H9 (cell line): ENCODE measurements around the gene CDCA7L. TPM values are rescaled to one million over a fixed set of nuclear protein-coding genes. Genes with fewer than 3 reads are reported as not detected.

Experiments used
- DNase-seq: peaks from one replicate; pipeline ENCODE4 v3.0.0-alpha.2; 2017
- H2AFZ ChIP-seq: one replicate; pipeline ENCODE4 v1.6.1; 2013; ENCODE audit warnings: mild to moderate bottlenecking, low read length, control low read depth, moderate library complexity
- H2AK5ac ChIP-seq: 2 replicates; pipeline ENCODE4 v1.6.1; 2013; ENCODE audit warnings: low read length, control low read depth, mixed read lengths; ENCODE audit not compliant: insufficient read length
- H2BK120ac ChIP-seq: one replicate; pipeline ENCODE4 v1.6.1; 2013; ENCODE audit warnings: low read depth, mild to moderate bottlenecking, low read length, control low read depth, inconsistent platforms; ENCODE audit not compliant: poor library complexity, severe bottlenecking
- H2BK12ac ChIP-seq: 2 replicates; pipeline ENCODE4 v1.6.1; 2013; ENCODE audit warnings: low read length, control low read depth, mixed read lengths, low read depth; ENCODE audit not compliant: insufficient read length
- H2BK15ac ChIP-seq: 2 replicates; pipeline ENCODE4 v1.6.1; 2013; ENCODE audit warnings: low read depth, low read length, control low read depth
- H2BK20ac ChIP-seq: one replicate; pipeline ENCODE4 v1.6.1; 2013; ENCODE audit warnings: low read depth, mild to moderate bottlenecking, low read length, control low read depth, inconsistent platforms; ENCODE audit not compliant: poor library complexity, severe bottlenecking
- H2BK5ac ChIP-seq: 2 replicates; pipeline ENCODE4 v1.6.1; 2013; ENCODE audit warnings: low read length, control low read depth, mixed read lengths; ENCODE audit not compliant: insufficient read length
- H3K14ac ChIP-seq: 2 replicates; pipeline ENCODE4 v1.6.1; 2013; ENCODE audit warnings: low read length, control low read depth; ENCODE audit not compliant: insufficient read depth
- H3K18ac ChIP-seq: 2 replicates; pipeline ENCODE4 v1.6.1; 2013; ENCODE audit warnings: low read depth, mild to moderate bottlenecking, mixed read lengths, low read length, control low read depth; ENCODE audit not compliant: insufficient read length
- H3K23ac ChIP-seq: 2 replicates; pipeline ENCODE4 v1.6.1; 2013; ENCODE audit warnings: low read length, control low read depth, mixed read lengths, low read depth; ENCODE audit not compliant: insufficient read length
- H3K23me2 ChIP-seq: 2 replicates; pipeline ENCODE4 v1.6.1; 2013; ENCODE audit warnings: low read depth, mild to moderate bottlenecking, mixed read lengths, low read length, control low read depth; ENCODE audit not compliant: insufficient read length, poor library complexity, severe bottlenecking
- H3K27ac ChIP-seq: 2 replicates; pipeline ENCODE4 v1.5.1; 2013; ENCODE audit warnings: low read length, control low read depth, mixed read lengths, low read depth; ENCODE audit not compliant: insufficient read length
- H3K27me3 ChIP-seq: 2 replicates; pipeline ENCODE4 v1.6.1; 2013; ENCODE audit warnings: low read length, control low read depth, inconsistent platforms; ENCODE audit not compliant: insufficient read depth
- H3K4ac ChIP-seq: 2 replicates; pipeline ENCODE4 v1.6.1; 2013; ENCODE audit warnings: low read depth, mild to moderate bottlenecking, control low read depth, inconsistent platforms, low read length, moderate library complexity
- H3K4me1 ChIP-seq: 2 replicates; pipeline ENCODE4 v1.6.1; 2013; ENCODE audit warnings: low read length, control low read depth, inconsistent platforms; ENCODE audit not compliant: insufficient read depth
- H3K4me2 ChIP-seq: 2 replicates; pipeline ENCODE4 v1.6.1; 2013; ENCODE audit warnings: low read length, control low read depth, mixed read lengths; ENCODE audit not compliant: insufficient read length, insufficient read depth
- H3K56ac ChIP-seq: 2 replicates; pipeline ENCODE4 v1.6.1; 2013; ENCODE audit warnings: low read depth, mild to moderate bottlenecking, mixed read lengths, low read length, control low read depth; ENCODE audit not compliant: insufficient read length
- H3K79me1 ChIP-seq: 2 replicates; pipeline ENCODE4 v1.6.1; 2013; ENCODE audit warnings: low read depth, mild to moderate bottlenecking, moderate library complexity, low read length, control low read depth, inconsistent platforms; ENCODE audit not compliant: insufficient read depth, poor library complexity, severe bottlenecking
- H3K79me2 ChIP-seq: 2 replicates; pipeline ENCODE4 v1.6.1; 2013; ENCODE audit warnings: low read length, control low read depth, inconsistent platforms; ENCODE audit not compliant: insufficient read depth
- H3K9ac ChIP-seq: 2 replicates; pipeline ENCODE4 v1.6.1; 2013; ENCODE audit warnings: low read length, control low read depth, mixed read lengths; ENCODE audit not compliant: insufficient read length; ENCODE audit errors: extremely low read depth
- H3K9me3 ChIP-seq: one replicate; pipeline ENCODE4 v1.6.1; 2013; ENCODE audit warnings: low read depth, low read length, inconsistent platforms; ENCODE audit not compliant: control insufficient read depth
- H3T11ph ChIP-seq: one replicate; pipeline ENCODE4 v1.6.1; 2013; ENCODE audit warnings: mild to moderate bottlenecking, low read length, control low read depth, inconsistent platforms
- H4K20me1 ChIP-seq: one replicate; pipeline ENCODE4 v1.6.1; 2013; ENCODE audit not compliant: control insufficient read depth, insufficient read length, insufficient read depth
- H4K5ac ChIP-seq: 2 replicates; pipeline ENCODE4 v1.6.1; 2013; ENCODE audit warnings: low read depth, mild to moderate bottlenecking, mixed read lengths, low read length, control low read depth; ENCODE audit not compliant: insufficient read length
- H4K8ac ChIP-seq: replicated peaks from 2 replicates; pipeline ENCODE4 v1.6.1; 2013; ENCODE audit warnings: low read length, control low read depth, mixed read lengths, low read depth; ENCODE audit not compliant: insufficient read length
- H4K91ac ChIP-seq: 2 replicates; pipeline ENCODE4 v1.6.1; 2013; ENCODE audit warnings: low read depth, mild to moderate bottlenecking, moderate library complexity, mixed read lengths, low read length, control low read depth; ENCODE audit not compliant: insufficient read length
- H3K27ac Mint-ChIP-seq, 3 experiments: 2 replicates in 2 of 3; 3 replicates in 1 of 3; pipeline ENCODE4 v1.8.0; 2020 to 2021; ENCODE audit warnings: mixed read lengths in 3 of 3, mild to moderate bottlenecking in 1 of 3, moderate library complexity in 1 of 3
- H3K27me3 Mint-ChIP-seq: 2 replicates; pipeline ENCODE4 v1.8.0; 2021; ENCODE audit warnings: low read depth, mild to moderate bottlenecking, moderate library complexity, mixed read lengths
- H3K36me3 Mint-ChIP-seq, 3 experiments: 2 replicates in 2 of 3; 3 replicates in 1 of 3; pipeline ENCODE4 v1.8.0; 2020 to 2021; ENCODE audit warnings: low read depth in 3 of 3, mixed read lengths in 3 of 3; ENCODE audit not compliant: insufficient read depth in 1 of 3
- H3K4me1 Mint-ChIP-seq, 2 experiments: 2 replicates each; pipeline ENCODE4 v1.8.0; 2020; ENCODE audit warnings: mixed read lengths in 2 of 2
- H3K4me3 Mint-ChIP-seq, 2 experiments: 2 replicates in 1 of 2; 3 replicates in 1 of 2; pipeline ENCODE4 v1.8.0; 2020 to 2021; ENCODE audit warnings: mild to moderate bottlenecking in 2 of 2, mixed read lengths in 2 of 2, moderate library complexity in 1 of 2
- H3K9me3 Mint-ChIP-seq, 2 experiments: 2 replicates in 1 of 2; 3 replicates in 1 of 2; pipeline ENCODE4 v1.8.0; 2020; ENCODE audit warnings: mild to moderate bottlenecking in 2 of 2, mixed read lengths in 2 of 2, moderate library complexity in 1 of 2
- WGBS: extraction: QIAGEN DNeasy Blood & Tissue Kit; methylation state at CpG from one replicate; pipeline ENCODE4 v1.1.7; 2013; ENCODE audit warnings: missing lambda C conversion rate, low lambda C conversion rate, mixed read lengths; ENCODE audit not compliant: insufficient read length; ENCODE audit errors: extremely low coverage; 5-methylcytosine and 5-hydroxymethylcytosine counted together
- total RNA-seq: library from RNA; stranded (reverse); gene quantifications from 2 replicates; pipeline ENCODE4 v1.2.1, GENCODE V29; 2021
- TF ChIP-seq, protein P1 (sequence below): fragments of 200-600 bp; sonication (generic); conservative IDR thresholded peaks from 3 replicates; pipeline ENCODE4 v1.8.0; 2021; ENCODE audit warnings: antibody characterized with exemption, mild to moderate bottlenecking

Gene CDCA7L
- total RNA-seq, 1 experiment from 2014 or later: 104 TPM

DNA sequence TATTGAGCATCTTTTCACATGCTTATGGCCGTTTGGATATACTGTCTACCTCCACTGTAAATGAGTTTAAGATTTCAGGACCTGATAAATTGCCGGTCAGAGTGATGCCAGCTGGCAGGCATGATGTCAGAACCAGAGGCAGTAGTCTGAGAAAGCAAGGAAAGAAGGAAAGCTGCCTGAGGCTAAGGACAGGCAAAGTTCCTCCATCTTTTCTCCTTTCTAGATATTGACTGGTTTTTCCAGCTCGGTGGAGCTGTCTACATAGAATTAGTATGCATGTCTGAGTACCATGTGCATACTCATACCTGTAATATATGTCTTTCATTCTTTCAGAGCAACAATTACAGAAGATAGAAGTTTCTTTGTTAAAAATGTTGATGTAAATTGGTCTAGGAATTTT lies 52.3 kb downstream of the CDCA7L start:
- no CpG with 5 or more reads among the region's 3 CpGs for WGBS

More for the DNA sequence above, 52.3 kb downstream of the CDCA7L start:
- no peaks in the 10 kb centered on the region for H3K23me2 ChIP-seq
- peaks cover 15 to 30% (median 26%) of the 10 kb centered on the region in 3 experiments for H3K36me3 Mint-ChIP-seq
- H2BK120ac ChIP-seq: no peak overlapping the region
- H3K79me1 ChIP-seq: no peaks in the 10 kb centered on the region
- H2BK12ac ChIP-seq: no peak overlapping the region
- H3K27me3 ChIP-seq: no peaks in the 10 kb centered on the region
- no peak overlapping the region for H2AK5ac ChIP-seq
- H3K56ac ChIP-seq: no peak overlapping the region
- no peaks in the 10 kb centered on the region for H3K9me3 ChIP-seq
- no peak for DNase-seq
- no peak overlapping the region for H3K23ac ChIP-seq
- no peak overlapping the region for H3K18ac ChIP-seq
- no peak overlapping the region for H3K4ac ChIP-seq
- 0 out of 4 replicates have a peak, but pooled peaks cover 0 to under 1% of the 10 kb centered on the region in 2 experiments for H3K4me1 Mint-ChIP-seq
- no peak overlapping the region for H2AFZ ChIP-seq
- H3K4me1 ChIP-seq: no peaks in the 10 kb centered on the region
- no peak overlapping the region for H3K14ac ChIP-seq
- no peaks in the 10 kb centered on the region for H4K20me1 ChIP-seq
- H3K4me3 Mint-ChIP-seq: no peak overlapping the region
- no peak overlapping the region for H3K27ac Mint-ChIP-seq
- H4K91ac ChIP-seq: no peak overlapping the region
- H3K27ac ChIP-seq: no peak overlapping the region
- no peak overlapping the region for H2BK15ac ChIP-seq
- H4K5ac ChIP-seq: no peak overlapping the region
- H3K4me2 ChIP-seq: no peak overlapping the region
- no peak overlapping the region for H4K8ac ChIP-seq
- H3K9me3 Mint-ChIP-seq: peaks cover 2 to 13% of the 10 kb centered on the region in 2 experiments; a peak in 2 of 5 replicates
- no peaks in the 10 kb centered on the region for H3K27me3 Mint-ChIP-seq
- H2BK5ac ChIP-seq: no peak overlapping the region
- H2BK20ac ChIP-seq: no peak overlapping the region
- H3T11ph ChIP-seq: no peak overlapping the region
- H3K9ac ChIP-seq: no peak overlapping the region
- no peaks in the 10 kb centered on the region for H3K79me2 ChIP-seq
- TF ChIP-seq, protein P1, sequence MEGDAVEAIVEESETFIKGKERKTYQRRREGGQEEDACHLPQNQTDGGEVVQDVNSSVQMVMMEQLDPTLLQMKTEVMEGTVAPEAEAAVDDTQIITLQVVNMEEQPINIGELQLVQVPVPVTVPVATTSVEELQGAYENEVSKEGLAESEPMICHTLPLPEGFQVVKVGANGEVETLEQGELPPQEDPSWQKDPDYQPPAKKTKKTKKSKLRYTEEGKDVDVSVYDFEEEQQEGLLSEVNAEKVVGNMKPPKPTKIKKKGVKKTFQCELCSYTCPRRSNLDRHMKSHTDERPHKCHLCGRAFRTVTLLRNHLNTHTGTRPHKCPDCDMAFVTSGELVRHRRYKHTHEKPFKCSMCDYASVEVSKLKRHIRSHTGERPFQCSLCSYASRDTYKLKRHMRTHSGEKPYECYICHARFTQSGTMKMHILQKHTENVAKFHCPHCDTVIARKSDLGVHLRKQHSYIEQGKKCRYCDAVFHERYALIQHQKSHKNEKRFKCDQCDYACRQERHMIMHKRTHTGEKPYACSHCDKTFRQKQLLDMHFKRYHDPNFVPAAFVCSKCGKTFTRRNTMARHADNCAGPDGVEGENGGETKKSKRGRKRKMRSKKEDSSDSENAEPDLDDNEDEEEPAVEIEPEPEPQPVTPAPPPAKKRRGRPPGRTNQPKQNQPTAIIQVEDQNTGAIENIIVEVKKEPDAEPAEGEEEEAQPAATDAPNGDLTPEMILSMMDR: no peak
